ENCODE data around the gene SLC22A16.

SLC22A16 gene, protein sequence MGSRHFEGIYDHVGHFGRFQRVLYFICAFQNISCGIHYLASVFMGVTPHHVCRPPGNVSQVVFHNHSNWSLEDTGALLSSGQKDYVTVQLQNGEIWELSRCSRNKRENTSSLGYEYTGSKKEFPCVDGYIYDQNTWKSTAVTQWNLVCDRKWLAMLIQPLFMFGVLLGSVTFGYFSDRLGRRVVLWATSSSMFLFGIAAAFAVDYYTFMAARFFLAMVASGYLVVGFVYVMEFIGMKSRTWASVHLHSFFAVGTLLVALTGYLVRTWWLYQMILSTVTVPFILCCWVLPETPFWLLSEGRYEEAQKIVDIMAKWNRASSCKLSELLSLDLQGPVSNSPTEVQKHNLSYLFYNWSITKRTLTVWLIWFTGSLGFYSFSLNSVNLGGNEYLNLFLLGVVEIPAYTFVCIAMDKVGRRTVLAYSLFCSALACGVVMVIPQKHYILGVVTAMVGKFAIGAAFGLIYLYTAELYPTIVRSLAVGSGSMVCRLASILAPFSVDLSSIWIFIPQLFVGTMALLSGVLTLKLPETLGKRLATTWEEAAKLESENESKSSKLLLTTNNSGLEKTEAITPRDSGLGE

DNA sequence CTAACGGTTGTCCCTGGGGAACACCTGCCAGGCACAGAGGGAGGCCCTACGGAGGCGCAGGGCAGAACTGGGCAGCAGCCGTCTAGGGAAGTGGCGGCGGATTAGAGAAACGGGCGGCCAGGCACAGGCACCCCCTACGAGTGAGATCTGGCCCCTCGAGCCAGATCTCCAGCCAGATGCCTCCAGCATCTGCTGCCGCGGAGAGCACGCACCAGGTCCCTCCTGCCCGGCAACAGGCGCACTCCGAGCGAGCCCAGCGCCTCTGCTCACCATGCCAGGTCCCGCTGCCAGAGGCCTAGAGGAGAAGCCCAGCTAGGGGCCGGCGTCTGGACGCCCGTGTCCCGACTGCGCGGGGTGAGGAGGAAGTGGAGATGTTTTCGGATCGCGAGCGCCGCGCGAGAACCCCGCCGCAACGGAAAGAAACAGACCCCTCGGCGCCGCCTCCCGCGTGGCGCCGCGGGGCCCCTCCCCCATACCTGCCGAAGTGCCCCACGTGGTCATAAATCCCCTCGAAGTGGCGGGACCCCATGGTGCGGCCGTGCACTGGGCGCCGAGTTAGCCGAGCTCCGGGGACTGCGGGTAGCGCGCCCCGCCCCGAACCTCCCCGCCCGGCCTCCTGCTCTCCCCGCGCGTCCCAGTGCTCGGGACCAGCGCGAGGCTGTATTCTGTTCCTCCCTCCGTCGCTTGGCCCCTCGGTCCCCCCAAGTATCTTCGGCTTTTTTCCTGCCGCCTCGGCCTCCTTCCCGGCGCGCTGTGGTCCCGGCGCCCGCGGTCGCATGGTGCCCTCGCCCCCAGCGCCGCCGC lies at the start of gene SLC22A16:
Gene SLC22A16, minus strand, starts transcription at position 568 of the 804 bp plus-strand sequence. Its CDS starts 39 bp downstream, at position 529.
- no peak for DNase-seq (ENCODE audit: low read depth)
- peak within 1 kb of the TSS; percentile 27 for H3K4me3 ChIP-seq (ENCODE audit: control insufficient read depth, low read depth, low read length)
- TF ChIP-seq, protein P1, sequence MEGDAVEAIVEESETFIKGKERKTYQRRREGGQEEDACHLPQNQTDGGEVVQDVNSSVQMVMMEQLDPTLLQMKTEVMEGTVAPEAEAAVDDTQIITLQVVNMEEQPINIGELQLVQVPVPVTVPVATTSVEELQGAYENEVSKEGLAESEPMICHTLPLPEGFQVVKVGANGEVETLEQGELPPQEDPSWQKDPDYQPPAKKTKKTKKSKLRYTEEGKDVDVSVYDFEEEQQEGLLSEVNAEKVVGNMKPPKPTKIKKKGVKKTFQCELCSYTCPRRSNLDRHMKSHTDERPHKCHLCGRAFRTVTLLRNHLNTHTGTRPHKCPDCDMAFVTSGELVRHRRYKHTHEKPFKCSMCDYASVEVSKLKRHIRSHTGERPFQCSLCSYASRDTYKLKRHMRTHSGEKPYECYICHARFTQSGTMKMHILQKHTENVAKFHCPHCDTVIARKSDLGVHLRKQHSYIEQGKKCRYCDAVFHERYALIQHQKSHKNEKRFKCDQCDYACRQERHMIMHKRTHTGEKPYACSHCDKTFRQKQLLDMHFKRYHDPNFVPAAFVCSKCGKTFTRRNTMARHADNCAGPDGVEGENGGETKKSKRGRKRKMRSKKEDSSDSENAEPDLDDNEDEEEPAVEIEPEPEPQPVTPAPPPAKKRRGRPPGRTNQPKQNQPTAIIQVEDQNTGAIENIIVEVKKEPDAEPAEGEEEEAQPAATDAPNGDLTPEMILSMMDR (IDR thresholded peaks at IDR 0.05; ENCODE audit: control insufficient read depth, insufficient read depth, low read depth, low read length, missing control alignments) = no peak

DNA sequence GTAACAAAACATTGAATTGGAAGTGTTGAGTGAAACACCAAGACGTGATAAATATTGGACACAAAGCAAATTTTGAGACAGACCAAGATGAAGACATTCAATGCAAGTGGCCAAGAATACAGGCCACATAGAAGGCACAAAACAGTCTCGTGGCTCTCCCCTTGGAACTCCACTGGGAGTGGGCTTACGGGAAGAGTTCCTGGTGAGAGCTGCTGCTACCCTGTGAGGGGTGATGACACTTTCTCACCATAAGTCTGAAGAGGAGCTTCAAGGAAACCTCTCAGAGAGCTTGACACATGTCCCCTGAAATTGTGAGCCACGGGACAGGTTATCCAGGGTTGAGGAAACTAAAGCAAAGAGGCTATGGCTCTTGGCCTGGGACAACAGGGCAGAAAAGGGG lies 48.6 kb upstream of the SLC22A16 start:
- no peak for DNase-seq (ENCODE audit: low read depth)
- H3K4me3 ChIP-seq (ENCODE audit: control insufficient read depth, low read depth, low read length) = no peak overlapping the region
- TF ChIP-seq, protein P1 (IDR thresholded peaks at IDR 0.05; ENCODE audit: control insufficient read depth, insufficient read depth, low read depth, low read length, missing control alignments) = no peak

DNA sequence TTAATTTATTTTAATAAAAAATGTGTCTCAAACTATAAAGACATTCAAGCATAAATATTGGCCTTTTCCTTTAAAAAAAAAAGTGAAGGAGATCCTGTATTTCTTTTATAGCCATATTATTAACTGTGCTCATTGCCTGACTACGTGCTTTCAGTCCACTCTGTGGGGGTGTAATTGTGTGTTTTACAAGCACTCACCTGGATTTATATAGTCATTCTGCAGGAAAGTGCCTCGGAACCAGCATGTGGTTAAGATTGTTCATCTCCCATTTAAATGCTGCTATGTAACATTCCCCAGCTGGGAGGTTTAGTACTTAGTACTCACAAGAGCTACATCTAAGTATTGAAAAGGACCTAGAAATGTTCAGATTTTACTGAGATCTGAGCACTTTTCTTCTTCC lies 47.9 kb upstream of the SLC22A16 start:
- H3K4me3 ChIP-seq (ENCODE audit: control insufficient read depth, low read depth, low read length) = no peak overlapping the region
- TF ChIP-seq, protein P1 (IDR thresholded peaks at IDR 0.05; ENCODE audit: control insufficient read depth, insufficient read depth, low read depth, low read length, missing control alignments) = no peak
- no peak for DNase-seq (ENCODE audit: low read depth)

DNA sequence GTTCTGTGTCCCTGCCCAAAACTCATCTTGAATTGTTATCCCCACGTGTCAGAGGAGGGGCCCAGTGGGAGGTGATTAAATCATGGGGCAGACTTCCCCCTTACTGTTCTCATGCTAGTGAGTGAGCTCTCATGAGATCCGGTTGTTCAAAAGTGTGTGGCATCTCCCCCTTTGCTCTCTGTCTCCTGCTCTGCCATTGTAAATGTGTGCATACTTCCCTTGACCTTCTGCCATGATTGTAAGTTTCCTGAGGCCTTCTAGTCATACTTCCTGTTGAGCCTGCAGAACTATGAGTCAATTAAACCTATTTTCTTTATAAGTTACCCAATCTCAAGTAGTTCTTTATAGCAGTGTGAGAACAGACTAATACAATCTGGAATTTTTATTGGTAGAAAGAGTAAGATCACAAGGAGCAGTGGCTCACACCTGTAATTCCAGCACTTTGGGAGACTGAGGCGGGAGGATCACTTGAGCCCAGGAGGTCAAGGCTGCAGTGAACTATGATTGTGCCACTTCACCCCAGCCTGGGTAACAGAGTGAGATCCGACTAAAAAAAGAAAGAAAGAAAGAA lies 47.1 kb upstream of the SLC22A16 start:
- TF ChIP-seq, protein P1 (IDR thresholded peaks at IDR 0.05; ENCODE audit: control insufficient read depth, insufficient read depth, low read depth, low read length, missing control alignments) = no peak
- no peak overlapping the region for H3K4me3 ChIP-seq (ENCODE audit: control insufficient read depth, low read depth, low read length)
- no peak for DNase-seq (ENCODE audit: low read depth)

DNA sequence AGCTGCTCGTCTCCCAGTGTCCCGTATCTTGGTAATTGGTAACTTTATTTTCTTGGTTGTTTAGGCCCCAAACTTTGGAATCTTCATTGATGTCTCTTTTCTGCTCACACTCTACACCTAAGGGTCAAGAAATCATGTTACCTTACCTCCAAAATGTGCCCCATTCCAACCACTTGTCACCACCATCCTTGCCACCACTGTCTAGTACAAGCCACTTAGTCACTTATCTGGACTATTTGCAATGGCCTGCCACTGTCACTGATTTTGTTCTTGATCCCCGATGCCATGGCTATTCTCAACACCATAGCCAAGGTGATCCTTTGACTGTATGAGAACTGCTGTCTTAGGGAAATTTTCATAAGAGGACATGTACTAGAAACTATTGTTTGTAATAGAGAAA lies 46.0 kb upstream of the SLC22A16 start:
- H3K4me3 ChIP-seq (ENCODE audit: control insufficient read depth, low read depth, low read length) = no peak overlapping the region
- no peak for DNase-seq (ENCODE audit: low read depth)
- TF ChIP-seq, protein P1 (IDR thresholded peaks at IDR 0.05; ENCODE audit: control insufficient read depth, insufficient read depth, low read depth, low read length, missing control alignments) = no peak

DNA sequence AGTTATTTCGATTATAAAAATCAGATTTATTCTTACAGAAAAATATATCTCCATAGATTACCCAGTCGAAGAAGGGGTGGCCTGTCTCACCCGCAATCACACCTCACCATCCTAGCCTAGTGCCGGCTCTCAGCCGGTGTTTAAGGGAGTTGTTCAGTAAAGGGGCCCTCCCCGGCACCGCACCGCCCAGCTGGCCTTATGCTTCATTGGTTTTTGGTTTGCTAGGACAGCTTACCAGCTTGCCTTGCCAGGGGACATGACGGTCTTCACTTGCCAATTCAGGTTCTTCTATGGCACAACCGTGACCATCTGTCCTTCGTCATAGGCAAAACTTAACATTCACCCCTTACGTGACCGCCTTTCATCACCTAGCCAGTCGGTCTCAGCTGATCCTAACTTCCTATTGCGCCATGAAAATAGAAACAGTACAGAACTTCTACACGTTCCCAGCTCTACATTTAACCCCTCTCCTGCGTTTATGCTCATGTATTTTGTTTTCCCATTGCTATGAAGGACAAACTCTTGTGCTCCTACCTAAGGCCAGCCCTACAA lies 44.7 kb upstream of the SLC22A16 start:
- no peak for DNase-seq (ENCODE audit: low read depth)
- H3K4me3 ChIP-seq (ENCODE audit: control insufficient read depth, low read depth, low read length) = no peak overlapping the region
- TF ChIP-seq, protein P1 (IDR thresholded peaks at IDR 0.05; ENCODE audit: control insufficient read depth, insufficient read depth, low read depth, low read length, missing control alignments) = no peak

Measured in AG09309 (cell line).